H1 (cell line): ENCODE measurements around the gene PPP4R4. TPM values are rescaled to one million over a fixed set of nuclear protein-coding genes. Genes with fewer than 3 reads are reported as not detected.

ENCODE experiments used
- ATF2 ChIP-seq: IDR thresholded peaks from 2 replicates; pipeline ENCODE4 v1.6.1; 2012; ENCODE audit warnings: low read length, inconsistent platforms
- polyA plus RNA-seq, 7 experiments: library from polyadenylated mRNA; depleted of rRNA in 3 of 7; stranded (reverse) in 5 of 7; unstranded in 2 of 7; fragments of >200 nt in 5 of 7; fragments of 200-250 nt in 2 of 7; gene quantifications; 1 replicate in 5 of 7; 2 replicates in 1 of 7; 4 replicates in 1 of 7; pipeline versions ENCODE4 v1.2.1 to v1.2.3, GENCODE V29; 2011 to 2013; ENCODE audit warnings: missing spikeins in 2 of 7, mixed read lengths in 2 of 7
- total RNA-seq: library from RNA; stranded (reverse); fragmentation: NEBNext Ultra II Directional; extraction: Animal tissue kit (Norgen Biotek cat#: 25700); gene quantifications from 2 replicates; pipeline ENCODE4 v1.2.1, GENCODE V29; 2021

PPP4R4 gene
- total and polyA plus RNA-seq, 2 of the 8 experiments (the other 6 are each of a cell fraction or from before 2014, with no cell fraction given) = 3.3 to 9.6 TPM

GRCh38 chr14:94127330-94127729 lies 46.8 kb upstream of the PPP4R4 start (continued):
- TF ChIP-seq ATF2 = no peak
